Stimulated activated CD4-positive, alpha-beta T cell treated with anti-CD3 and anti-CD28 coated beads, Interleukin-15, amount 100 ng/mL, for 24 hours (primary cell): ENCODE data around the gene DDC.
"Not testable (repeated sequence)": the region's sequence is repeated elsewhere in the genome, so short reads cannot be mapped to it uniquely, and the experiment has no call there.

Source experiments
- DNase-seq: peaks from one replicate; pipeline ENCODE4 v3.0.0-alpha.2; 2020

Gene DDC

DNA sequence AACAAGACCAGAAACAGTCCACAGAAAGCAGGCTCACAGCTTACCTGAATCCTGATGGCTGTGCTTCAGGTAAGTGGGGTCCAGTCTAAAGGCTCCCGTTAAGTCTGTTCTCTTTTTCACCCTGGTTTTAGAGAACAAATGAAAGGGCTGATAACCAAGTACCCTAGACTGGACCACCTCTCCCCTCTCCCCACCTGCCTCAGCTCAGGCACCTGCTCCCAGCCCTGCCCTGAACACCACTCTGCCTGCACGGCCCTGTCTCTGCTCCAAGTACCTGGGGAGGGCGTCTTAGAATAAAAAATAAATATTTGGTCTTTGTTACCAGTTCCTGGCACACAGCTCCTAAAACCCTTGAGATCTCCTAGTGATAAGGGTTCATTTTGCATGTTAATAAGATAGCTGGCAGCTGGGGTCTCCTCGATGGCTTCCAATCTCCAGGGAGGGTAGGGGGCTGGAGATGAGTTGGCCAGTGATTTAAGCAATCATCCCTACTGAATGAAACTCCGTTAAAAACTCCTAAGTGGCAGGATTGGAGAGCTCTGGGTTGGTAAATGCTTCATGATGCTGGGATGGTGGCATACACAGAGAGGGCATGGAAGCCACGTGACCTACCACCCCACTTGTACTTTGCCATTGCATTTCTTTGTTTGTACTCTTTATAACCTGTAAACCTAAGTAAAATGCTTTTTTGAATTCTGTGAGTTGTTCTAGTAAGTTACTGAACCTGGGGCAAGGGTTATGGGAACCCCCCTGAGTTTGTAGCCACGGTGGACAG lies 85.3 kb downstream of the DDC start:
- DNase-seq, result no peak

DNA sequence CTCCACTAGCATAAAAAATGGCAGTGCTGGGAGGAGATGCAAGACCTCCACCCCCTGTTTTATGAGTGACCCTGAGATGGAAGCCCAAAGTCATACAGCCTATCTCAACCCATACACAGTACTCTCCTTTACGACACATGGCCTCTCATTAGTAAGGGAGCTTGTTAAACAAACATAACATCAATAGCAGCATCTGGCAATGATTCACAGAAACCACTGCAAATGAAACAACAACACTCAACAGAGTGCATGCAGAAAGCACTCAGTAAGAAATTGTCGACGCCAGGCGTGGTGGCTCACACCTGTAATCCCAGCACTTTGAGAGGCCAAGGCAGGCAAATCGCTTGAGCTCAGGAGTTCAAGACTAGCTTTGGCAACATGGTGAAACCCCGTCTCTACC lies 87.6 kb downstream of the DDC start:
- DNase-seq, result no peak

DNA sequence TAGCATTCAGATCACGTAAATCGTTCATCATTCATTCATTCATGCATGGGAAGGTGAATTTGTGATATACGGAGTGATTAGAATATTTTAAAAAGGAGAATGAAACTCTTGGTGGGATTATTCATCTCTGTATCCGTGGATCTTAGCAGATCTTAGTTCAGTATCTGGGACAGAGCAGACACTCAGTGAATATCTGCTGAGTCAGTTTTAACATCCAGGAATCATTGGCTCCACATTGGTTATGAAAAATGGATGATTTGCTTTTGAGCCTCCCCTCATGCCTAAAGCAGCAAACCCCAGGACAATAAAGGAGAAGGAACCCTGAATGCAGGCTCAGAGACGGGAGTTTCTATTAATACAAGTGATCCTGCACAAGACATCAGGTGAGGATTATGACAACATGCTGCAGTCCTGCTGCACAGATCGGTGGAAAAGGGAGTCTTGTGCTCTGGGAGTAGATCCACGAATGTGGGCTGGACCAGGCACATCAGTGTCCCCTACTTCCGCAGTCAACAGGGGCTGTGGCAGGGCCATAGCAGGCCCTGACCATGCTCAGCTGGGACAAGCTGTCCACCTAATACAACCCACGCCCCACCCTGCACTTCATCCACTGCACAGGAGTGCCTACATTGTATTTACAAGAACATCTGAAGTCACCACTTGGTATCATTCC lies 88.1 kb downstream of the DDC start:
- no peak for DNase-seq

DNA sequence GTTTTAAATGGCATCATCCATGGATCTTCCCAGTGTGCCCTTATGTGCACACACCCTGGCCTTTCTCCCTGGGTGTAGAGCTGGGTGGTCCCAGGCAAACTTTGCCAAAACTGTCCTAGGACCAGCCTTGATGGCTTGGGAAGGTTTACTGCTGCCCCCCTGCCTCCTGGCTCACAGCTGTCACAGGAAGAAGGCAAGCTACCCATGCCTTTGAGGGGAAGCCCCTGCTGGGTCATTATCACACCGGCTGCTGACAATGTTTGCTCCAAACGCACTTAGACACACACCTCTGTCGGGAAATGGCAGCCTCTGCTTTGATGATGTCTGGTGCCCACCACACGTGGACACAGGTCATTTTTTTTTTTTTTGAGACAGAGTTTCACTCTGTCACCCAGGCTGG lies 89.9 kb downstream of the DDC start:
- DNase-seq, result no peak

DNA sequence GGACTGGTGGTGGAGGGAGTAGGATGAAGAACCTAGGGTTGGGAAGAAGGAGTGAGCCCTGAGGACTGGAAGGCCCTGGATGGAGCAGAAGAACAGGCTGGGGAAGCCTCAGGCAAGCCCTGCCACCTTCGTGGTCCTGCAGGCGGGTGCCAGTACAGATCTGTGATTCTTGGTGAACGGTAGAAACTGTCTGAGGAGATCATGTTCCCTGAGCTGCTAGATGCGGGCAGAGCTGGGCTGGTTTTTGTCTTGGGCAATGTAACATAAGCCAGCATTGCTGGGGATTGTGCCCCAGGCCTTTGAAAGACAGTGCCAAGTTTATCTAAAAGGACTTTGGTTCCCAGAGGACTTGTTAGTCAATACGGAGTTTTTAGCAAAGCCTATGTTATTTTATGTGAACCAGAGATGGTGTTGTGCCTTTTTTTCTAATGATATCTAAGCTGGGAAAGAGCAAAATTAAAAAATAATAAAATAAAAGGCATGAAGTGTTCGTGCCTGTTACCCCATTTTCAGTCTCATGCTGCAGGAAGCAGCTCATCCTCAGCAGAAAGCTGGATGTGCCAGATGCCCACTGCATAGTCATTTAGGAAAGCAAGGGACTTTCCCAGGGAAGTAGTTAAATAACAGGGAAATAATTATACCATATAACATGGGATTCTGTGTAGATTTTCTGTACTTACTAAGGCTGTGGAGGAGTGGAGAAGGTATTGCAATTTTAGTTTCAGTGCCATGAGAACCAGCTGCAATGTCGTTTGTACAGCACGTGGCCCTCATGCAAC lies 90.6 kb downstream of the DDC start:
- no peak for DNase-seq

DNA sequence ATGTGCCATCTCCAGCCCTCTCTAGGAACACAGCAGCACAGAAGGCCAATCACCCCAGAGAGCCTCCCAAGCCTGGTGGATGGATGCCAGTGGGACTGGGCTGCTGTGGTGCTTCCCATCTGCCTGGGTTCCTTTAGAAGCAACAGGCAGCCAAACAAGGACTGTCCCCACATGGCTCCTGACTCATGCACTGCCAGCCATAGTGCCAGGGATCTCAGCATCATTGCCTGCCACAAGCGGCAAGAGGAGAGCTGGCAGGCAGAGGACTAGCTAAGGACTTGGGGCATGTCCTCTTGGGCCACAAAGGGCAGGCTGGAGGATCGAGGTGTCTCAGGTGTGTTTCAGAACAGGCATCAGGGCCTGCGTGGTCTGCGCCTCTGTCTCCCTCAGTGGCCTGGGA lies 91.7 kb downstream of the DDC start:
- no peak for DNase-seq

DNA sequence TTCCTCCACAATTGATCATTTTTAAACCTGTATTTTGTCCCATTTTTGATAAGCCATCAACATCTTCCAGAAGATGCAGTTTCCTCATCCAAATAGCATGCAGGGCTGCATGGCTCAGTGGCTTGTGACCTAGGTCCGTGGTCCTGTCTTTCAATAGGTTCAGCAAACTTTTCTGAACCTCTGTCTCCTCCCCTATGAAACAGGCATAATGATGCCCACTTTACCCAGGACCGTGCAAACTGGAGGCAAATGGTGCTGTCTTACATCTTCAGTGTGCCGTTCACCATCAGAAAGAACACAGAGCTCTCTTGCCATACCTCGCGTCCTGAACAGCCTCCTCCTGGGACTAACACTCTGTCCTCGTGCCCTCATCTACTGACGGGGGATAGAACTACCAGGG lies 92.8 kb downstream of the DDC start:
- no peak for DNase-seq

DNA sequence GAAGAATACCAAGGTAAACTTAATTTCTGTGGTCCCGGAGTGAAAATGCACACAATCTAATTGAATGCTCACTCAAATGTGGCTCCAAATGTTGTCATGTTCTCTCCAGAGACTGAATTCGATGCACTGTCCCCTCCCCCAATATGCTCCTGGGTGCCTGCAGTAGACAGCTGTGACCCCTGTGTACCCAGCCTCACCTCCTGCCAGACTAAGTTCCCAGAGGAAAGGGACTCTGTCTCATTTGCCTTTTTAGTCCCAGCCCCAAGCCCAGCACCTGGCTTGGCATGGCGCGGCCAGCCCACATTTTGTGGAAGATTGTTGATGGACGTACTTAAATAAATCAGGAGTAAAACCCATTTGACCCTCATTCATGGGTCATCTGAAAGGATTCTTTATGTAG lies 93.2 kb downstream of the DDC start:
- no peak for DNase-seq

DNA sequence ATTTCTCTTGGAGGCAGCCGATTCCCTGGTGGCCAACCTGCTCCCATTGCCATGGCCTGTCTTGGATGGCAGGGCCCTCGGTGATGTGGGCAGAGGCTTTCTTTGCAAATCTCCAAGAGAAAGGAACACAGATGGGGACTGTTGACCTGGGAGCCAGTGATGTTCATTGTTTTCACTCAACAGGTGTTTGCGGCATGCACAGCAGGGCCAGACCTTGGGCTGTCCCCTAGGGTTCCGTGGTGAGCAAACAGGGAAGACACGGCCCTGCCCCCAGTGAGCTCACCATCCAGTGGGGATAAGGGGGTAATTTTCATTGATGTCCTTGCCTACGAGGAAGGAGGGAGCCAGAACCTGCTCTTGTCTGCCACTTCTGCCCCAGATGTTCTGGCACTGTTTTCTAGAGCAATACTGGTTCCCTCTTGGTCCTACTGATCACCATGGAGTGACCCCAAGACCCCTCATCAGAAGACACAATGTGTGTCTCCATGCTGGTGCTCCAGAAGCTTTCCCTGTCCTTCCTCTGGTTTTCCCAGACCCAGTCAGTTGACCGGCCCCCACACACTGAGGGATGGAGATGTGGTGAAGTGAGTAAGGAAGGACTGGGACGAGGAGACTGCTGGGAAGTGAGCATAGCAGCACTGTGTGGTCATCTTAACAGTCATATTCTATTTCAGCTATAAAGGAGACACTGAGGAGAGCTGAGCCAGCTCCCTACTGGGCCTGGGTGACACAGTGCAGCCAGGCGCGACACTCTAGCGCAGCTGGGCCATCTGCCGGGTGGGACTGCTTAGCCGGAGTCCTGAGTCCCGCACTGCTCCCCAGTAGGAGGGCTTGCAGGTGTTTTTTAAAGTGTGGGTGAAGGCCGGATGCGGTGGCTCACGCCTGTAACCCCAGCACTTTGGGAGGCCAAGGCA lies 94.7 kb downstream of the DDC start:
- no peak for DNase-seq

DNA sequence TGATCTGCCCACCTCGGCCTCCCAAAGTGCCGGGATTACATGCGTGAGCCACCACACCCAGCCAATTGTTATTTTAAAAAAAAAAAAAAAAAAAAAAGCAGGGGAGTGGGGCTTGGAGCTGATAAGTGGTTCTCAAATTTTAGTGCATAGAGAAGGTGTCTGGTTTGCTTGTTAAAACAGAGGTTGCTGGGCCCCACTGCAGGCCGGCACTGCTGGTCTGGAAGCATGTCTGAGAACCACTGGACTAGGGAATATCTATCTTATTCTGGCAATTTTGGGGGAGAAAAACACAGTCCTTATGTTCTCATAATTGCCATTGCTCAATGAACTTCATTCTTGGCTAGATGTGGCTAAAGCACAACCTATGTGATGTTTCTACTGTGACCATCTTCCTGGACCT lies 96.0 kb downstream of the DDC start:
- no peak for DNase-seq

DNA sequence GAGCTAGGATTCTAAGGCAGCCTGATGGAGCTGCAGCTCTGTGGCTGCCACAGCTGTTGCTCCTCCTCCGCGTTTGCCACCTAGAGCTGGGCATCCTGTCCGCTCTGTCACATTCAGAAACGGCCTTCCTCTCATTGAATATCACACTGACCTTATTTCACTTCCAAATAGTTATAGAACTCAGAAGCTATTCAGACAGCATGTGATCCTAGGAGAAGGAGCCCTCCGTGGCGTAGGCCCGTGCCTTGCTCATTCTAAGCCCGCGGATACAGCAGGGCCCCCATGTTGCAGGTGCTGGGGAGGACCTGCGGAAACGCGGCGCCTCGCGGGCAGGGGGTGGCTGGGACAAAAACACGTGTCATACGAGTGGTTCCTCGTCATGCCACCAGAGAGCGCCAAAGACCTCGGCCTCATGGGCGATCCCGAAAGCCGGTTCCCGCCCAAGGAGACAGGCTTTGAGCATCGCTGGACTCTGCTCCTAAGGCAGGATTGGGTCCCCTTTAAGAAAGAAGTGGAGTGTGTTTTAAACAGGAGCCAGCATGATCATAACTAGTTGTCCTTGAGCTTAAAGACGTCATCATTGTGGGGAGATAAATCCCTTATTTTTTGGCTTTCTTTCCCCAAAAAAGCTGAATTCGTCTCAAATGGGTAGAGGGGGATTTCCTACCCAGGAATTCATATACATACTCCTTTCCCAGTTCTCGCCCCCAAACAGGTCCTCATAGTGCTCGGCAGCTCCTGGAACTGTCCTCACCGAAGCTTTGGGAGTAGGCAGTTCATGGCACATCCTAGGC lies 97.2 kb downstream of the DDC start:
- peak; percentile 91 for DNase-seq

DNA sequence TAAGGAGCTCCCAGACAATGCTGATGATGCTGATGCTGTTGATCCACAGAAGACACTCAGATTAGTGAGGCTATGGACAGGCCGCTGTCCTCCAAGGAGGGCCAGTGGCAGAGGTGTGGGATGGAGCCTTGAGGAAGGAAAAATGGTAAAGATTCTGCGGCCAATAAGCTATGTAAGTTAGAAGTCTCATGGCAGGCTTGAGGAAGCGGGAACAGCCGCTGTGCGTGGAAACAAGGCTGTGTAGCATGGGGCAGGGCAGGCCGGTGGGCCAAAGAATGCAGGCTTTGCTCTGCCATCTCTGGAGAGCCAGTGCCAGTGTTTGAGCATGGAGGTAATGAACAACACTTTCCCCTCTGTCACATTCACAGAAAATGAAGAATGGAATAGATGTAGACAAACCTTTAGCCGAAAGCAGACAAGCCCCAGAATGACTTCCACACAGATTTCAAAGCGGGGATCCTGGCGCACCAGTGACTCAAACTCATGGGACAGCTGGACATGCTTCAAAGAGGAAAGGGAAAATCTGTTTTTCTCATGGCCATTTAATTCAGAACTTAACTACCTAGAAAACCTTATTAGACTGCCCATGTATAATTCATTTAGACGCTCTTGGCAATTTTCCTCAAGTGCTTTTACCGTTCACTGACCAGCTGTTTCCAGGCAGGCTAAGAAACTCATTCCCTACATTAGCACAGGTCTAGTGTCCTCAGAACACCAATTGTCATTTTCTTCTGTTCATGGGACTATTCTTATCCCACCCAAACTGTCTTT lies 98.2 kb downstream of the DDC start:
- no peak for DNase-seq

DNA sequence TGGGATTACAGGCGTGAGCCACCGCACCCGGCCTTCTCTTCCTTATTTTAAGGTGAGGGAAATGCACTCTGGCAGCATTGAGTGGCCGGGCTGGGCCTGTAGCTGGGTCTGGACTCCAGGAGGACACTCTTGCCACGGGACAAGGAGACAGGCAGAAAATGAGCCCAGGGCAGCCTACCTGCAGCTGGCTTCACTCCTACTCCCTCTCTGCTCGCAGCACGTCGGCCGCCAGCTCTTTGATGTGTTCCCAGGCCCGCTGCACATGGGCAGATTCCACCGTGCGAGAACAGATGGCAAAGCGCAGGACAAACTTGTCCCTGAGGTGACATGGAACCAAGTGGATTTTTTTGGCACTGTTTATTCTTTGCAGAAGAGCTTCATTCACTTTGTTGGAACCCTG lies 102.2 kb downstream of the DDC start:
- no peak for DNase-seq

DNA sequence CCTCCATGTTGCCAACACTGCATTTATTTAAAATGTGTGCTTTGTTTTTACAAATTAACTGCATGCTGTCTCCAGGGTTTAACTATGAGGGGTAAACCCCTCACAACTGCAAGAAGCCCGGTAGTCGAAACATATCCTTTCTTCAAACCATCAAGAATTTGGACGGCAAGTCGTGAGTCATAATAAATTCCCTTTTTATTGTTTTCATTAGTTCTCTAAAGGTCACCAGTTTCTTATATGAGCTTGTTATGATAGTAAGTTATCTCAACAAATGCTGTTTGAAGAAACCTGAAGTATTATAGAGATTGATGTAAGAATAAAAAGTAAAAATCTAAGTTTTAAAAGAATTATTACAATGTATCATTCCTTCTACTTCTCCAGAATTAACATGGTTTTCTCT lies 102.8 kb downstream of the DDC start:
- no peak for DNase-seq

DNA sequence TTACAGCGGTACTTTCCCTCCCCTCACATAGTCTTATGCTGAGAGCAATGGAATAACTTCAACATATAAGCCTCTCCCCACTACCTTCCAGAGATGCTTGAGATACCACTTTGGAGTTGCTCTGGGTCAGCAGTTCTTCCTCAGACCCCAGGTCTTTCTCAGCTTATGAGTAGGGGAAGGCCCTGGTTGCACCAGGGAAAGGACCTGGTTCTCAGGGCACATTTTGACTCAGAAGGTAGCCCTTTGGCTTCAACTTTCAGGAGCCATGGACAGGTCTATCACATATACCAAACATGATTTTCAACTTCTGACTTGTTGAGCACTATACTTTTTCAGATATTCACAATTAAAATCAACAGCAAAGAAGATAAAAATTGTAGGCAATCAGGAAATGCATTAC lies 103.5 kb downstream of the DDC start:
- no peak for DNase-seq

DNA sequence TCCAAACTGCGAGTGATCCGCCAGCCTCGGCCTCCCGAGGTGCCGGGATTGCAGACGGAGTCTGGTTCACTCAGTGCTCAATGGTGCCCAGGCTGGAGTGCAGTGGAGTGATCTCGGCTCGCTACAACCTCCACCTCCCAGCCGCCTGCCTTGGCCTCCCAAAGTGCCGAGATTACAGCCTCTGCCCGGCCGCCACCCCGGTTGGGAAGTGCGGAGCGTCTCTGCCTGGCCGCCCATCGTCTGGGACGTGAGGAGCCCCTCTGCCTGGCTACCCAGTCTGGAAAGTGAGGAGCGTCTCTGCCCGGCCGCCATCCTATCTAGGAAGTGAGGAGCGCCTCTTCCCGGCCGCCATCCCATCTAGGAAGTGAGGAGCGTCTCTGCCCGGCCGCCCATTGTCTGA lies 106.0 kb downstream of the DDC start:
- DNase-seq, result not testable (repeated sequence)

DNA sequence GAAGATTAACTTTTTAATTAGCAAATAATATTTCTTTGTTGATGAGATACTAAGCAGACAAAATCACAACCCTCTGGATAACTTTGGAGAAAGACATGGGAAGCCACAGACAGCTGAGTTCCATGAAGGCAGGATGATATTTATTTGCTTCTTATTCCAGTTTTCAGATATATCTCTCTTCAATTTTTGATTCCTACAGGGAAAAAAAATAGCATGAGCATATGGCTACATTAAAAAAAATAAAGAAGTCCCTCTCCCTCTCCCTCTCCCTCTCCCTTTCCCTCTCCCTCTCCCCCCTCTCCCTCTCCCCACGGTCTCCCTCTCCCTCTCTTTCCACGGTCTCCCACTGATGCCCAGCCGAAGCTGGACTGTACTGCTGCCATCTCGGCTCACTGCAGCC lies 106.6 kb downstream of the DDC start:
- DNase-seq, result not testable (repeated sequence)

DNA sequence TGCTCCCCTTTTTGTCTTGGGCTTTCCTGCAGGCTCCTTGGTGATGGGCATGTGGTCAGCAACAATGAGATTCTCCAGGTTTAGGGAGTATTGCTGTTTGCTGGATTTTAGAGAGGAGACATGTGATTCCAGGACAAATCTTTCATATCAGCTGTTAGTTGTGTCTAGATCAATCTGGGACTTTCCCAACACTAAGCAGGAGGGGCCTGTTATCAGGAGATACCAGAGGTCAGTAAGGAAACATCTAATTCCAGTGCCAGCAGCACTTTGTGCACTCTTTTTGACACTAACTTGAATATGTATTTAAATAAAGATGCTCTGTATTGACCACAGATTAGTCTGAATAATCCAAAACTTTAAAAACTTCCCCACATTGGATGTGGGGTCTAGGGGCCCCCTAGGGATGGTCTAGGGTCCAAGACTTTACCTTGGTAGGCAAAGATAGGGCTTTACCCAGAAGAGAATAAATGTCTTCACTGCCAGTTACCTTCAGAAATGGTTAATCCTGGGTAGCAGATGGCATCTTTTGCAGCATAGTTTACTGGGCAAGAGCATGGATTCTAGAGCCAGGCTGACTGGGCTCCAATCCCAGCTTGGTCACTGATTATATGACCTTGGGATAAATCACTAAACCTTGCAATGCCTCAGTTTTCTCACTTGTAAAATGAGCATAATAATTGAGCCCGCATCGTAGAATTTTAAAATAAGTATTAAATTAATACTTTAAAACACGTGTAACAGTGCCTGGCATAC lies 108.7 kb downstream of the DDC start:
- no peak for DNase-seq

DNA sequence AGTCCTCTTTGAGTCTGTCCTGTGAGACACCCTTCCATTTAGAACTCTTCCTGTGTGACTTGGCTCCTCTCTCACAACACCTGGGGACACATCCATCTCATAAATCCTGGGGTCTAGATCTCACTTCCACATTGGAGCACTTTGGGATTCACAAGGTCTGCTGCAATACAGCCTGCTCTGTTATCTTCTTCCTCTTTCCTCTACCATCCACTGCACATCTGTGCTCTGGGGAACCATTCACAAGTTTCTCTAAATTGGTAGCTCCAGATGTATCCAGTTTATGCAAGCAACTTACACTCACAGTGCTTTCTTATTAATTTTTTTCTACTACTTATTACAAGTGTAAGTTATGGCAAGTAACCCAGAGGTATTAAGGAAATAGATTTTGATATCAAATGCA lies 109.5 kb downstream of the DDC start:
- no peak for DNase-seq

DNA sequence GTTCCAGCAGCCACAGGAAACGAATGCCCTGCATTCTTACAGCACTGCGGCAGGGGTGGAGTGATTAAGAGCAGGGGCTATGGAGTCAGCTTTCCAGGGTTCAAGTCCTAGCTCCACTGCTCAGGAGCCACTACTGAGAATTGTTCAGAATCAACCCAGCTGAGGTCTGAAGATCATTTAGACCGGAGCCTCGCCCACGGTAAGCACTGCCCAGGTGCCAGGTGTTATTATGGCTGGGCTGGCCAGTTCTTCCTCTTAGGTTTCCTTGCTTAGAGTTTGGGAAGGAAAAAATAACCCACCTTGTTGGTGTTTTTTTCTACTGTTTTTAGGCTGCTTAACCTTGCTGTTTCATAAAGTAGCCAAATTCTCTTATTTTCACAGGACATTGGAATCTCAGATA lies 110.2 kb downstream of the DDC start:
- DNase-seq, result no peak
